ENCODE measurements around the gene CYLD. TPM values are rescaled to one million over a fixed set of nuclear protein-coding genes. Genes with fewer than 3 reads are reported as not detected.

The CYLD gene
- total and polyA plus RNA-seq, 2 experiments from 2014 or later: 21.7 to 32.6 TPM

GRCh38 chr16:50718761-50719400 lies 23.0 kb upstream of the CYLD start:
- no peak overlapping the region for H3K4me2 ChIP-seq (ENCODE audit: unreplicated experiment)
- no peaks in the 10 kb centered on the region for H3K9me2 ChIP-seq (ENCODE audit: insufficient read depth)
- no peaks in the 10 kb centered on the region for H4K20me1 ChIP-seq (ENCODE audit: insufficient read depth)
- DNase-seq: no peak
- no peaks in the 10 kb centered on the region for H3K79me2 ChIP-seq (ENCODE audit: insufficient read depth)
- H3K9ac ChIP-seq: no peak overlapping the region
- no peaks in the 10 kb centered on the region for H3K9me3 ChIP-seq (ENCODE audit: low read depth)
- H3K4me3 ChIP-seq: no peak overlapping the region
- no peaks in the 10 kb centered on the region for H3K4me1 ChIP-seq (ENCODE audit: insufficient read depth)
- TF ChIP-seq EZH2phosphoT487 (IDR thresholded peaks at IDR 0.05; ENCODE audit: insufficient read depth, low read depth) (no peak), EZH2 (IDR thresholded peaks at IDR 0.05; ENCODE audit: insufficient read depth, poor library complexity, severe bottlenecking) (no peak)
- in situ Hi-C loops (cut with MboI): no loop called here
- WGBS, 2 experiments (ENCODE audit: low coverage in 1 of 2, low lambda C conversion rate in 2 of 2, missing lambda C conversion rate in 2 of 2): 59 to 68% methylated on average over 9 of the region's 9 CpGs
- no peaks in the 10 kb centered on the region for H3F3A ChIP-seq (ENCODE audit: insufficient read depth)
- H2AFZ ChIP-seq: no peak overlapping the region
- no peaks in the 10 kb centered on the region for H3K36me3 ChIP-seq (ENCODE audit: low read depth)
- H3K27ac ChIP-seq: no peak overlapping the region
- H3K27me3 ChIP-seq (replicated peaks; ENCODE audit: insufficient read depth): no peaks in the 10 kb centered on the region

- Histone ChIP-seq H3K4me3 (no peak overlapping the region), H3K9ac (no peak overlapping the region), H3K9me2 (ENCODE audit: insufficient read depth) (no peaks in the 10 kb centered on the region), H3K79me2 (ENCODE audit: insufficient read depth) (no peaks in the 10 kb centered on the region), H3K27ac (no peak overlapping the region), H3K9me3 (ENCODE audit: low read depth) (no peaks in the 10 kb centered on the region), H3F3A (ENCODE audit: insufficient read depth) (no peaks in the 10 kb centered on the region), H3K27me3 (replicated peaks; ENCODE audit: insufficient read depth) (no peaks in the 10 kb centered on the region), H2AFZ (no peak overlapping the region), H3K4me2 (ENCODE audit: unreplicated experiment) (no peak overlapping the region), H3K36me3 (ENCODE audit: low read depth) (no peaks in the 10 kb centered on the region), H4K20me1 (ENCODE audit: insufficient read depth) (no peaks in the 10 kb centered on the region), H3K4me1 (ENCODE audit: insufficient read depth) (no peaks in the 10 kb centered on the region)
- in situ Hi-C loops (cut with MboI): no loop called here
- TF ChIP-seq EZH2 (IDR thresholded peaks at IDR 0.05; ENCODE audit: insufficient read depth, poor library complexity, severe bottlenecking): no peak
- no peak for TF ChIP-seq EZH2phosphoT487 (IDR thresholded peaks at IDR 0.05; ENCODE audit: insufficient read depth, low read depth)
- no peak for DNase-seq
- WGBS, 2 experiments (ENCODE audit: low coverage in 1 of 2, low lambda C conversion rate in 2 of 2, missing lambda C conversion rate in 2 of 2): 64 to 78% methylated on average over 18 to 20 of the region's 20 CpGs
Observed at GRCh38 chr16:50719401-50720337, 22.2 kb upstream of the CYLD start.

DNA sequence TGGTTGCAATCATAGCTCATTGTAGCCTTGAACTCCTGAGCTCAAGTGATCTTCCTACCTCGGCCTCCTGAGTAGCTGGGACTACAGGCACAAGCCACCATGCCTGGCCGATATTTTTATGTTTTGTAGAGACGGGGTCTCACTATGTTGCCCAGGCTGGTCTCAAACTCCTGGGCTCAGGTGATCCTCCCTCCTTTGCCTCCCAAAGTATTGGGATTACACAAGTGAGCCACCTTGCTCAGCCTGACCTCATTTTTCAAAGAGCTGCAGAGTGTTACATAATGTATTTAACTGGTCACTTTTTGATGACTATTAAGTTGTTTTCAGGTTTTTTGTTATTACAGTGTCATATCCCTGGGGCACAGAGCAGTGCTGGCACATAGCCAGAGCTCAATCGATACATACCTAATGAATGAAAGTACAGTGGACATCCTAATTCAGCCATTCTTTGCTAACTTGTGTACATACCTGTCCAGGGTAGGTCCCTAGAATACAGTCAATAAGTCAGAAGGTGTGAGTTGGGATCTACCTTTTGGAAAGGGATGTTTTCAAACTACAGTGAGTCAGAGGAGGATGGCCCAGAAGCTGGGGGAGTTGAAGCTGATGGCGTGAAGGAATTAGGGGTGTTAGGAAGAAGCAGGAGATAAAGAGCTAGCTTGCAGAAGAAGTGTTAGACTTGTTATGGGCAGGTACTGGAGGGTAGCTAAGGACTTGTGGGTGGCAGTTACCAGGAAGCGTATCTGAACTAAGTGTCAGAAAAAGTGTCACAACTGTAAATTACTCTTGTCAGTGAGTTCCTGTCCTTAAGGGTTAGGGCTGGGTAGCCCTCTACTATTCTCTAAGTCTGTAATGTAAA lies 20.1 kb upstream of the CYLD start:
- no peak overlapping the region for H2AFZ ChIP-seq
- no peaks in the 10 kb centered on the region for H4K20me1 ChIP-seq (ENCODE audit: insufficient read depth)
- H3F3A ChIP-seq (ENCODE audit: insufficient read depth): no peaks in the 10 kb centered on the region
- no peaks in the 10 kb centered on the region for H3K36me3 ChIP-seq (ENCODE audit: low read depth)
- TF ChIP-seq EZH2 (IDR thresholded peaks at IDR 0.05; ENCODE audit: insufficient read depth, poor library complexity, severe bottlenecking) (no peak), EZH2phosphoT487 (IDR thresholded peaks at IDR 0.05; ENCODE audit: insufficient read depth, low read depth) (no peak)
- in situ Hi-C loops (cut with MboI): no loop called here
- no peak overlapping the region for H3K9ac ChIP-seq
- H3K27ac ChIP-seq: no peak overlapping the region
- no peak for DNase-seq
- no peak overlapping the region for H3K4me2 ChIP-seq (ENCODE audit: unreplicated experiment)
- H3K4me3 ChIP-seq: no peak overlapping the region
- no peaks in the 10 kb centered on the region for H3K27me3 ChIP-seq (replicated peaks; ENCODE audit: insufficient read depth)
- WGBS, 2 experiments (ENCODE audit: low coverage in 1 of 2, low lambda C conversion rate in 2 of 2, missing lambda C conversion rate in 2 of 2): 77 to 91% methylated on average over 6 of the region's 6 CpGs
- no peaks in the 10 kb centered on the region for H3K79me2 ChIP-seq (ENCODE audit: insufficient read depth)
- no peaks in the 10 kb centered on the region for H3K9me3 ChIP-seq (ENCODE audit: low read depth)
- H3K4me1 ChIP-seq (ENCODE audit: insufficient read depth): no peaks in the 10 kb centered on the region
- H3K9me2 ChIP-seq (ENCODE audit: insufficient read depth): no peaks in the 10 kb centered on the region

GRCh38 chr16:50722405-50722737 lies 19.5 kb upstream of the CYLD start:
- Histone ChIP-seq H3K27me3 (replicated peaks; ENCODE audit: insufficient read depth) (no peaks in the 10 kb centered on the region), H2AFZ (no peak overlapping the region), H3K4me2 (ENCODE audit: unreplicated experiment) (no peak overlapping the region), H4K20me1 (ENCODE audit: insufficient read depth) (no peaks in the 10 kb centered on the region), H3K9me2 (ENCODE audit: insufficient read depth) (no peaks in the 10 kb centered on the region), H3K79me2 (ENCODE audit: insufficient read depth) (no peaks in the 10 kb centered on the region), H3K27ac (no peak overlapping the region), H3K4me3 (no peak overlapping the region), H3F3A (ENCODE audit: insufficient read depth) (no peaks in the 10 kb centered on the region), H3K9me3 (ENCODE audit: low read depth) (no peaks in the 10 kb centered on the region), H3K4me1 (ENCODE audit: insufficient read depth) (no peaks in the 10 kb centered on the region), H3K9ac (no peak overlapping the region), H3K36me3 (ENCODE audit: low read depth) (no peaks in the 10 kb centered on the region)
- no peak for TF ChIP-seq EZH2phosphoT487 (IDR thresholded peaks at IDR 0.05; ENCODE audit: insufficient read depth, low read depth)
- no peak for DNase-seq
- in situ Hi-C loops (cut with MboI): no loop called here
- WGBS, 2 experiments (ENCODE audit: low coverage in 1 of 2, low lambda C conversion rate in 2 of 2, missing lambda C conversion rate in 2 of 2): 40 to 50% methylated on average over 1 of the region's 1 CpG
